Activated CD8-positive, alpha-beta memory T cell treated with anti-CD3 and anti-CD28 coated beads, Interleukin-2, amount 50 U/mL, for 4 hours (primary cell): Measurements from ENCODE around the gene CDK2.
"Not testable (repeated sequence)": the region's sequence is repeated elsewhere in the genome, so short reads cannot be mapped to it uniquely, and the experiment has no call there.

Experiments used
- DNase-seq: peaks from one replicate; pipeline ENCODE4 v3.0.0-alpha.2; 2020

The CDK2 gene

GRCh38 chr12:55966408-55967281 is at the start of gene CDK2:
Gene CDK2 (plus strand): TSS chr12:55966830. CDS start chr12:55967009, 179 bp downstream.
- DNase-seq = peak; percentile 92

- DNase-seq = not testable (repeated sequence)
Observed at GRCh38 chr12:55919032-55919431, 47.6 kb upstream of the CDK2 start.

- no peak for DNase-seq
Observed at GRCh38 chr12:55922126-55922525, 44.5 kb upstream of the CDK2 start.

- not testable (repeated sequence) for DNase-seq
Observed at GRCh38 chr12:55923648-55924047, 43.0 kb upstream of the CDK2 start.

GRCh38 chr12:55925371-55925770 is 41.3 kb upstream of the CDK2 start:
- DNase-seq = no peak

GRCh38 chr12:55925870-55926737 is 40.5 kb upstream of the CDK2 start:
- DNase-seq = no peak

- peak; percentile 84 for DNase-seq
Observed at GRCh38 chr12:55926738-55927587, 39.7 kb upstream of the CDK2 start.

GRCh38 chr12:55927588-55928502 is 38.8 kb upstream of the CDK2 start, which contains the start of gene PYM1:
Gene PYM1 (minus strand): TSS chr12:55927894. CDS start chr12:55927761, 133 bp downstream.
- DNase-seq = peak; percentile 51

- DNase-seq = peak; percentile 81
Observed at GRCh38 chr12:55929306-55929791, 37.3 kb upstream of the CDK2 start.

- peak; percentile 64 for DNase-seq
Observed at GRCh38 chr12:55930771-55931316, 35.8 kb upstream of the CDK2 start, which contains the start of gene DGKA. Gene DGKA (plus strand): TSS chr12:55931162. CDS start chr12:55936504, 5,342 bp downstream.

- DNase-seq = no peak
Observed at GRCh38 chr12:55931317-55931779, 35.3 kb upstream of the CDK2 start.

GRCh38 chr12:55931780-55932550 is 34.7 kb upstream of the CDK2 start:
- peak; percentile 37 for DNase-seq

- DNase-seq = peak; percentile 44
Observed at GRCh38 chr12:55932551-55932910, 34.1 kb upstream of the CDK2 start.

GRCh38 chr12:55933169-55933798 is 33.3 kb upstream of the CDK2 start:
- DNase-seq = no peak

GRCh38 chr12:55933799-55934742 is 32.6 kb upstream of the CDK2 start:
- no peak for DNase-seq

- no peak for DNase-seq
Observed at GRCh38 chr12:55934773-55935172, 31.9 kb upstream of the CDK2 start.

- peak; percentile 50 for DNase-seq
Observed at GRCh38 chr12:55935738-55936151, 30.9 kb upstream of the CDK2 start.

- DNase-seq = no peak
Observed at GRCh38 chr12:55937981-55938380, 28.6 kb upstream of the CDK2 start.
